GM19397 (cell line): Measurements from ENCODE around the gene BTBD10.

Source experiments
- ATAC-seq: cut with Tn5 transposase; IDR thresholded peaks from one replicate; pipeline ENCODE4 v1.9.1; 2021; ENCODE audit warnings: mild to moderate bottlenecking, moderate library complexity; ENCODE audit not compliant: unreplicated experiment

The BTBD10 gene

DNA sequence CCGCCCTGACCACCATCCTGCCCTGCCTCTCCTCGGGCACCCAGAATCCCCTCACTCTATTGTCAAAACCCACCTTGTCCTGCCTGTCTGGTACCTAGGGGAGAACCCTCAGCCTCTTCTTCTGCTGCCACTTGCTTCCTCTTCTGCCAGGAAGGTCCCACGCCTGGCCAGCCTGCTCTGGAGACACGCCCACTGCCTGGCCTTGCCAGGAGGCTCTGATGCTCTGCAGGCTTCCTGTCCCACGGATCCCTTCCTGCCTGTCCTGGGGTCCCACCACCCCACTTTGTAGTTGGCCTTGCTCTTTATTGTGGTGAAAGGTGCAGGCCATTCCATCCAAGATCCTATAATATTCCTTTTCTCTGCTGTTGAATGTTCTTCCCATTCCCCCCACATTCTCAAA is 122.0 kb downstream of the BTBD10 start:
- ATAC-seq = no peak

DNA sequence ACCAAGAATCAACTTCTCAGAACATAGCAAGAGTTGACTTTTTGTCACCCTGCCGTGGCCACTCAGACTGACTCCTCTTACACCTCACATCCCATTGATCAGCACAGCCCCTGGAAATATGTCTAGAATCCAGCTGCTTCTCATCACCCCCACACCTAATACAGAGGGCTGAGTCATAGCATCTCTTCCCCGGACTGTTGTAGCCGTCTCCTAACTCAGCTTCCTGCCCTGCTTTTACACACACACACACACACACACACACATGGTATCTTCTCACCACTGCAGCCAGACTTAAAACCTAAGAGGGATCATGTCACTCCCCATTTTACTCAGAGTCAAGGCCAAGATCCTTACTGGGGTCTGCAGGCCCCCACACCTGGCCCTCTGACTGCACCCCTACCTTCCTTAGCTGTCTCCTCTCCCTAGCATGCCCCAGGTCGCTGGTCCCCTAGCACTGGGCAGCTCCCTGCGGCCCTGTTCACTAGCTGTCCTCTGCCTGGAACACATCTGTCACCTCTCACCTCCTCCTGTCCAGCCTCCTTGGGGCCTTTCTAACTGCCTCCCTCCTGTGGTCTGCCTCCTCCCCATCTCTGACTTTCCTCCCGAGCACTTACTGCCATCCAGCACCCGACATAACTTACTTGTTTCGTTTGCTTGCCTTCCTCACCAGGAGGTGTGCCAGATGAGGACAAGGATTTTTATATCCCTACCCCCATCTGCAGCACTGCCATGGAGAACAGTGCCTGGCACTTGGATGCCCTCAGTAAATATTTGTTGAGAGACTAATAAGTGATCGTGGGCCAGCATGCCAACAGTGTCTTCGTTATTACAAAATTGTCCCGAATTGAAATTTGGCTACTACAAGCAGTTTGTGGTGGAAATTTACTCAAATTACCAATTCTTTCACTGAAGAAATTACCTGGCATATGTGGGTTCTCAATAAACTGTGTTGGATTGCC is 123.5 kb downstream of the BTBD10 start:
- ATAC-seq = no peak

DNA sequence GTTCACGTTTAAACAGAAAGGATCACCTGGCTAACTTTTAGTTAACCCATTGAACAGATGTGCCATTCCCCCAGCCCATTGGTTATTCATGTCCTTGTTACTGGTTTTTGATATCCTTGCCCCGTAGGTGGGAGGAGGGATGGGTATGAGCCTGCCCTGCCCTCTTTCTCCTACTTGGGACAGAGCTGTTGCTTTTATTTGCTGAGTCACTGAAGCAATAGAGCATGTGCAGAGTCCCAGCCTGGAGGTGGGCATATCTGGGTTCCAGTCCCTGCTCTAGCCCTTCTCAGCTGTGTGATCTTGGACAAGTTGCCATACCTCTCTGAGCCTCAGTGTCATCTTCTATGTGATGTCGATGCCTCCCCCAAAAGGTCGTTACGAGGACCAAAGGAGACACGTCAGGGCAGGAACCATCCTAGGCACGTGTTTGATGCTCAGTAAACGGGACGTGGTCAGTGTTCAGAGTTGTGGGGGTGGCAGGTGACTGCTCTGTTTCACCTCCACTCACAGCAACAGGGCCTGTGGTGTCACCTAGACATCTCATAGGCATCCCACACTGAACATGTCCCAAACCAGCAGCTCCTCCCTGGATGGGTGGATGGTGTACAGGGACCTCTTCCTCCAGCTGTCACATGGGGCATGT is 124.5 kb downstream of the BTBD10 start:
- ATAC-seq = no peak

DNA sequence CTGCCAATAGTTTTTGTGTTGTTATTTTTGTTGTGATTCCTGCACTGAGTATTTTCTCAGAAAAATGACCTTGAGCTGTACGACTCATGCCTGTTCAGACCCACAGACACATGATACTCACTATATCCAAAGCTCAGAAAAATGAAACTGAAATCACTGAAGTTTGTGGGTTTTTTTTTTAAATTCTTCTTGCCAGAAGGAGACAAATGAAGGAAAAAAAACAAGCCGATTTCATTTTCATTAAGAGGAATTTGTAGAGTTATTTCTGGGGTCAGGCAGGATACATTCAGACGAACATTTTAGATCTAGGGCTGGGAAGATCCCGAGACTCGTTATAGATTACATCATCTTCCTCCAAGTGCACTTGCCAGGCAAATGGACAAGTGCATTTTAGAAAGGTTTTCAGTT is 125.0 kb downstream of the BTBD10 start:
- no peak for ATAC-seq
